Endothelial cell of umbilical vein (primary cell): ENCODE data around the gene CEP68. TPM values are rescaled to one million over a fixed set of nuclear protein-coding genes. Genes with fewer than 3 reads are reported as not detected.
A peak's percentile ranks its signal among the peaks of the same experiment; 100 is the strongest.

Experiments used
- BruUV-seq: library from RNA; stranded (reverse); fragments of 400-500 nt; replicated peaks from 2 replicates; lab custom pipeline; 2021; lab: Mats Ljungman, UMichigan
- CTCF ChIA-PET: fragments of 300-600, 350-600 bp; sonication (Branson Sonifier 250); formaldehyde crosslinking; loops from one replicate; lab custom pipeline; 2021; ENCODE audit warnings: antibody characterized with exemption, inconsistent platforms; lab: Charles Lee
- POLR2A ChIA-PET: fragments of 300-600, 350-600 bp; sonication (Branson Sonifier 250); formaldehyde crosslinking; loops from one replicate; lab custom pipeline; 2021; ENCODE audit warnings: antibody characterized with exemption, inconsistent platforms; lab: Charles Lee
- DNase-seq: peaks from one replicate; pipeline ENCODE4 v3.0.0-alpha.2; 2011; ENCODE audit warnings: low read depth, low spot score
- FAIRE-seq: peaks from 2 replicates; lab custom pipeline; 2011; peaks lifted over from hg19 to GRCh38; lab: Jason Lieb, UNC
- H2AFZ ChIP-seq: 2 replicates; pipeline ENCODE4 v1.6.0; 2012; ENCODE audit warnings: low read depth, low read length, control low read depth, inconsistent platforms
- H3K27ac ChIP-seq: 2 replicates; pipeline ENCODE4 v1.5.1; 2011; ENCODE audit warnings: low read depth, mild to moderate bottlenecking, control low read depth, low read length, moderate library complexity; ENCODE audit not compliant: insufficient read depth
- H3K27me3 ChIP-seq, 2 experiments: 2 replicates each; pipeline versions ENCODE4 v1.6.0 to v1.6.1; 2011; ENCODE audit warnings: low read length in 2 of 2, mixed read lengths in 1 of 2; ENCODE audit not compliant: control insufficient read depth in 2 of 2, insufficient read depth in 2 of 2
- H3K36me3 ChIP-seq, 2 experiments: 2 replicates in 1 of 2; 3 replicates in 1 of 2; pipeline ENCODE4 v1.5.1; 2011; ENCODE audit warnings: low read length in 2 of 2, mild to moderate bottlenecking in 1 of 2, moderate library complexity in 1 of 2; ENCODE audit not compliant: control insufficient read depth in 2 of 2, insufficient read depth in 2 of 2; ENCODE audit errors: extremely low read depth in 1 of 2
- H3K4me1 ChIP-seq: 3 replicates; pipeline ENCODE4 v1.5.1; 2011; ENCODE audit warnings: mild to moderate bottlenecking, low read length; ENCODE audit not compliant: control insufficient read depth, insufficient read depth; ENCODE audit errors: extremely low read depth
- H3K4me2 ChIP-seq: 2 replicates; pipeline ENCODE4 v1.6.1; 2011; ENCODE audit warnings: low read length, control low read depth, mixed read lengths; ENCODE audit not compliant: insufficient read depth
- H3K4me3 ChIP-seq, 3 experiments: fragments of 200-600 bp in 1 of 3; sonication (generic), shearing (Covaris generic) in 1 of 3; replicated peaks in 1 of 3; 2 replicates each; pipeline ENCODE4 v1.5.1; 2011 to 2016; ENCODE audit warnings: control low read depth in 3 of 3, low read length in 3 of 3, mild to moderate bottlenecking in 2 of 3, inconsistent platforms in 1 of 3, low read depth in 1 of 3, moderate library complexity in 1 of 3; ENCODE audit not compliant: insufficient read depth in 1 of 3
- H3K79me2 ChIP-seq: 2 replicates; pipeline ENCODE4 v1.6.0; 2012; ENCODE audit warnings: low read length, inconsistent platforms; ENCODE audit not compliant: control insufficient read depth, insufficient read depth
- H3K9ac ChIP-seq: replicated peaks from 2 replicates; pipeline ENCODE3; 2011; ENCODE audit warnings: low read length, control low read depth; ENCODE audit not compliant: insufficient read depth; ENCODE audit errors: extremely low read depth
- H3K9me1 ChIP-seq: replicated peaks from 3 replicates; pipeline ENCODE4 v1.6.0; 2011; ENCODE audit warnings: mild to moderate bottlenecking, low read length; ENCODE audit not compliant: control insufficient read depth, insufficient read depth; ENCODE audit errors: extremely low read depth
- H3K9me3 ChIP-seq: replicated peaks from 2 replicates; pipeline ENCODE4 v1.5.1; 2012; ENCODE audit warnings: low read length, inconsistent platforms; ENCODE audit not compliant: control insufficient read depth, insufficient read depth
- H4K20me1 ChIP-seq: replicated peaks from 2 replicates; pipeline ENCODE3; 2011; ENCODE audit warnings: mild to moderate bottlenecking, low read length; ENCODE audit not compliant: control insufficient read depth, insufficient read depth; ENCODE audit errors: extremely low read depth
- CTCF ChIP-seq, 2 donors: IDR thresholded peaks; 1 replicate in 1 of 2; 2 replicates in 1 of 2; pipeline ENCODE4 v1.5.1; 2011; ENCODE audit warnings: low read length in 2 of 2, mild to moderate bottlenecking in 2 of 2, moderate library complexity in 2 of 2, control low read depth in 1 of 2, inconsistent platforms in 1 of 2, low read depth in 1 of 2; ENCODE audit not compliant: insufficient read depth in 1 of 2; ENCODE audit errors: extremely low read depth in 1 of 2
- EZH2 ChIP-seq: IDR thresholded peaks from 2 replicates; pipeline ENCODE4 v1.6.1; 2012; ENCODE audit warnings: borderline replicate concordance, low read depth, mild to moderate bottlenecking, moderate library complexity, low read length, inconsistent platforms; ENCODE audit not compliant: severe bottlenecking
- FOS ChIP-seq: IDR thresholded peaks from 2 replicates; pipeline ENCODE4 v1.6.1; 2011; ENCODE audit warnings: mild to moderate bottlenecking, low read length, moderate library complexity, borderline replicate concordance; ENCODE audit not compliant: insufficient read depth
- GATA2 ChIP-seq: IDR thresholded peaks from 2 replicates; pipeline ENCODE4 v1.7.0; 2011; ENCODE audit warnings: low read depth, mild to moderate bottlenecking, moderate library complexity, mixed read lengths, low read length; ENCODE audit not compliant: insufficient read length, insufficient read depth
- JUN ChIP-seq: IDR thresholded peaks from 2 replicates; pipeline ENCODE4 v1.6.1; 2011; ENCODE audit warnings: borderline replicate concordance, low read depth; ENCODE audit not compliant: insufficient read length, insufficient read depth
- MAX ChIP-seq: IDR thresholded peaks from 2 replicates; pipeline ENCODE4 v1.6.1; 2011; ENCODE audit not compliant: insufficient read depth, insufficient read length
- MYC ChIP-seq: IDR thresholded peaks from one replicate; pipeline ENCODE4 v1.6.1; 2011; ENCODE audit warnings: mild to moderate bottlenecking, low read depth, low read length
- POLR2A ChIP-seq: IDR thresholded peaks from 2 replicates; pipeline ENCODE4 v1.6.1; 2012; ENCODE audit warnings: low read depth, mild to moderate bottlenecking, control low read depth, low read length
- POLR2AphosphoS5 ChIP-seq: IDR thresholded peaks from 2 replicates; pipeline ENCODE4 v1.6.1; 2012; ENCODE audit warnings: low read depth, mild to moderate bottlenecking, control low read depth, low read length, moderate library complexity; ENCODE audit not compliant: insufficient read depth
- dilution Hi-C: fragments of 300-500 bp; cut with MboI; formaldehyde crosslinking; loops from one replicate; pipeline ENCODE4 v1.15.0; 2019; ENCODE audit warnings: low sequenced_read_pairs; ENCODE audit not compliant: extremely low pct_ligation_motif_present
- intact Hi-C: fragments of 100-400 bp; cut with micrococcal nuclease; formaldehyde crosslinking; loops from one replicate; pipeline ENCODE4 v1.10.0; 2022
- polyA plus RNA-seq, 4 experiments: library from polyadenylated mRNA; depleted of rRNA in 3 of 4; stranded (reverse) in 3 of 4; unstranded in 1 of 4; fragments of >200 nt; gene quantifications; 2 replicates each; pipeline versions ENCODE4 v1.2.1 to v1.2.3, GENCODE V29; 2011 to 2012; ENCODE audit warnings: missing spikeins in 1 of 4
- total RNA-seq: library from RNA; stranded (reverse); gene quantifications from 2 replicates; pipeline ENCODE4 v1.2.3, GENCODE V29; 2021

CEP68 gene
- total and polyA plus RNA-seq, 2 donors (not counting 3 experiments of a cell fraction or from before 2014, with no cell fraction given) = 21.4 to 22.0 TPM

- no peak overlapping the region for H3K4me3 ChIP-seq
- POLR2A ChIA-PET = interaction anchor here (0.6 to 1.5 kb wide), 3 partner anchors 10 to 27 kb away, joined by 3 to 9 read pairs (median 5); partner anchors contain the start of gene CEP68
- H2AFZ ChIP-seq = peak overlapping the region; percentile 92
- FAIRE-seq (peak; percentile 97), DNase-seq (peak; percentile 82)
- no peaks in the 10 kb centered on the region for H3K79me2 ChIP-seq
- H3K27ac ChIP-seq = peak overlapping the region; percentile 80
- intact Hi-C loops = loop anchor here (1.0 to 5.0 kb wide), 3 partner anchors 13 to 521 kb away; partner anchors contain the start of genes AFTPH and CEP68
- TF ChIP-seq JUN (no peak), EZH2 (no peak), MYC (no peak), POLR2A (no peak)
- dilution Hi-C loops = no loop called here
- CTCF ChIA-PET = interaction anchor here (0.9 to 3.1 kb wide), 14 partner anchors 8 to 531 kb away, joined by 3 to 37 read pairs (median 5); partner anchors contain the start of genes CEP68 and RAB1A
- no peaks in the 10 kb centered on the region for H3K36me3 ChIP-seq
- peak overlapping the region; percentile 24 for H3K9ac ChIP-seq
- H3K9me1 ChIP-seq = no peaks in the 10 kb centered on the region
- H3K9me3 ChIP-seq = no peaks in the 10 kb centered on the region
- H3K27me3 ChIP-seq = peaks cover 0 to 7% of the 10 kb centered on the region in 2 experiments
- no TSS peak for BruUV-seq
- H3K4me1 ChIP-seq = peaks cover 10% of the 10 kb centered on the region
- peak overlapping the region; percentile 38 for H3K4me2 ChIP-seq
- no peaks in the 10 kb centered on the region for H4K20me1 ChIP-seq
These were observed 13.2 kb upstream of the CEP68 start for GRCh38 chr2:65043001-65043400.

DNA sequence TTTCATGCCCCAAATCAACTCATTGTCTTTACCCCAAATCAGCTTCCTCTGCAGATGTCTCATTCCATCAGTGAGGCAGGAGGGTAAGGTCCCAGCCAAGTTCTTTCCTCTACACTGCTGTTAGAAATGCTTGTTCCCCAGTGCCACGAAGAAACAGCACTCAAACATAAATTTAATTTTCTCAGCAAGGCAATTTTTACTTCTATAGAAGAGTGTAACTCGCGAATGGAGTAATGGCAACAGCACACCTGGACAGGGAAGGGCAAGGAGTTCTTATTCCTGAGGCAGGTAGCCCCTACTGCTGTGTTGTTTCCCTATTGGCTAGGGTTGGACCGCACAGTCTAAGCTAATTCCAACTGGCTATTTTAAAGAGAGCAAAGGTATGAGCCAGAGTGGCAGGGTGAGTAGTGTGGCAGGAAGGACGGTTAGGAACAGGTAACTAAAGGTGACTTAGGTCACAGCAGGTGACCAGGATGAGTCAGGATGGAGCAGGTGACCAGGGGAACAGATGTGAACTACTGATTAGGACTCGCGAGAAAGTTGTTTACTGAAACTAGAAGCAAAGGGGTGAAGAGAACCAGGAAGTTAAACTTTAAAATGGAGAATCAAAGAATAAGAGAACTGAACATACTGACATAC is 12.0 kb upstream of the CEP68 start:
- Histone ChIP-seq H3K27me3 (peaks cover 0 to 7% of the 10 kb centered on the region in 2 experiments), H3K36me3 (no peaks in the 10 kb centered on the region), H3K4me3 (no peak overlapping the region), H3K27ac (no peak overlapping the region), H3K9me1 (no peaks in the 10 kb centered on the region), H3K4me1 (peaks cover 10% of the 10 kb centered on the region), H3K9me3 (no peaks in the 10 kb centered on the region), H2AFZ (no peak overlapping the region), H3K9ac (no peak overlapping the region), H4K20me1 (no peaks in the 10 kb centered on the region), H3K79me2 (no peaks in the 10 kb centered on the region), H3K4me2 (no peak overlapping the region)
- no peak for DNase-seq
- ChIA-PET CTCF (interaction anchor here (1.5 to 3.1 kb wide), 6 partner anchors 9 to 530 kb away, joined by 5 to 37 read pairs (median 8); partner anchors contain the start of gene CEP68), POLR2A (interaction anchor here (0.6 to 1.5 kb wide), 2 partner anchors 11 to 1202 kb away, joined by 3 to 9 read pairs; partner anchors contain the start of gene CEP68)
- no peak for FAIRE-seq
- TF ChIP-seq MAX = no peak
- TF ChIP-seq FOS = no peak
- no peak for TF ChIP-seq MYC
- no peak for TF ChIP-seq POLR2A
- no peak for TF ChIP-seq CTCF (IDR thresholded peaks at IDR 0.05; ENCODE audit: extremely low read depth in 1 of 2, insufficient read depth in 1 of 2, low read depth in 1 of 2, low read length in 2 of 2)
- TF ChIP-seq EZH2 = no peak
- TF ChIP-seq GATA2 = no peak
- TF ChIP-seq JUN = no peak
- no peak for TF ChIP-seq POLR2AphosphoS5
- dilution Hi-C loops (no loop called here), intact Hi-C loops (loop anchor here (5.0 kb wide), 2 partner anchors 292 to 522 kb away; partner anchors contain the start of gene AFTPH)
- BruUV-seq = no TSS peak
